ENCODE measurements around the gene DAPP1. TPM values are rescaled to one million over a fixed set of nuclear protein-coding genes. Genes with fewer than 3 reads are reported as not detected.

Gene DAPP1
- not detected in 2 replicates for total RNA-seq

DNA sequence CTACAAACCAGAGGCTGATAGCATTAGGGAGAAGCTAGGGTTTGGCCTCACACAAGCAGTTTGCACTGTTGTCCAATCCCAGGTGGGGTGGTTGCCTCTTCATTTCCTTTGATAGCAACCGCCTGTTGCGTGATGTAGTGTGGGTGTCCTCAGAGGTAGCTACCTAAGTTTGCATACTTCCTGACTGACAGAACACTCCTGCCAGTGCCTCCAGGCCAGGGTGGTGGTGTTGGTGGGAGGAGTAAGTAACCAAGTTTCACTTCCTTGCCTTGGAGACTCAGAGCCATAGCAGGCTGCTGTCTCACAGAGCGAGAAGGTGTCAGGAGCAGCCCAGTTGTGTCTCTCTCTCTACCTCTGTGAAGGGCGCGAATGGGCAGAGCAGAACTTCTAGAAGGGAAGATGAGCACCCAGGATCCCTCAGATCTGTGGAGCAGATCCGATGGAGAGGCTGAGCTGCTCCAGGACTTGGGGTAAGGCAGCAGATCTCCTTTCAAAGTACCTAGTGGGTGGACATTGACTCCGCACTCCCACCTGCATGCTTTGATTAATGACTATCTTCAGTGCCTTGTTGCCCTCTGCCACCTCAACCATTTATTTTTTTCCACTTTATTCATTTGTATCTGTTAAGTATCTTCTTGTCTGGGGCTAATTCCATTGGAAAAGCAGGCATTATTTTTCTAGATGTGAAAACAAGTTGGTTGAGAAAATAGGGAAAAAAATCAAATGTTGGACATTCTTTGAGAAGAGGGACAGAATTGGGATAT lies at the start of gene DAPP1:
DAPP1 (plus strand) TSS at position 283 of the 764 bp plus-strand sequence; CDS start at position 370, 87 bp downstream.

DNA sequence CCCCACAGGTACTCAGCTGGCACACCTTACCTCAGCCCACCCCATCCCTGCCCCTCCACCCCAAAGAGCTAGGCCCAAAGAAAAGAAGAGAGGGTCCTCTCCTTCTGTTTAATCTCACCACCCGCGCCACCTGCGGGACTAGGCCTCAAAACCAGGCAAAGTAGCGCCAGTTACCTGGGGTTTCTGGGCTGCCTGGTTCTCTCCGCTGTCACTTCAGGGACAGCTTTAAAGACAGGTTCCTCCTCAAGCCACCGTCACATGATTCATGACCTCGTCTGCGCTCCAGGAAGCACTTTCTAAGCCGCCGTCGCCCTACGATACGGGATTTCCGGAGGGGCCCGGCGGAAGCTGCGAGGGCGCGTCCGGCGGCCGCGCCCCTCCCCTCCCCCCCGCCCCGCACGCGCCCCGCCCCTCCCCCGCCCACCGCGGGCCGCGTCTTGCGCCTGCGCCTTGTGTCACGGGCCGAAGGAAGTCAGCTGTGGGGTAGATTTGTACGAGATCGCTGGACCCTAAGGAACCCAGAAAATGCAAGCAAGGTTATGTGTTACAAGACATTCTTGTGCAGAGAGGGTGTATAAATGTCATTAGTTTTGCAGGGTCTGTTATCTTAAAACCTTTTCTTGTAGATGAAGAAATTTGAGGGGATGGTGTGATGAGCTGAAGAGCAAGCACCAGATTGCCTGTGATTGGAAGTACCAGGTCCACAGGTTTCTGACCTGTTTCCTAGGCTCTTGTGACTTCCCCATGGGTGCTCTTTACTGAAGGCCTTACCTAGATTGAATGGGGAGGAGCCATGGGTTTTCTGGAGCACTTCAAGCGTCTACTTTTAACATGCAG lies 77.8 kb downstream of the DAPP1 start, which contains the start of gene LAMTOR3:
LAMTOR3 (minus strand) TSS at position 267 of the 837 bp plus-strand sequence. CDS start 464 bp downstream, outside the sequence.

Other genes with a start within 250 kb of the DAPP1 start
- gene MTTP, start 242.0 kb upstream of the DAPP1 start, total RNA-seq = 0.24 TPM in 1 of 2 replicates, not detected in the other
- under 0.01 TPM in 1 of 2 replicates, not detected in the other for gene C4orf54, start 159.0 kb upstream of the DAPP1 start, total RNA-seq
- 35.9 and 41.5 TPM in 2 replicates for gene LAMTOR3, start 77.6 kb downstream of the DAPP1 start, total RNA-seq
- 37.0 and 43.3 TPM in 2 replicates for gene DNAJB14, start 129.8 kb downstream of the DAPP1 start, total RNA-seq
- gene H2AZ1, start 133.4 kb downstream of the DAPP1 start, total RNA-seq = 85.7 and 99.5 TPM in 2 replicates